Natural killer cell treated with Interleukin-12 subunit alpha and Interleukin-12 subunit beta and Interleukin-15 and Interleukin-18, amount 100 ng/mL, for 72 hours (primary cell): ENCODE measurements around the gene CLN5. TPM values are rescaled to one million over a fixed set of nuclear protein-coding genes. Genes with fewer than 3 reads are reported as not detected.

ENCODE experiments used
- ATAC-seq, 2 donors: fragments of 150-1000 bp; cut with Tn5 transposase in 1 of 2; sonication (Bioruptor Pico), chemical (Tn5 transposase) in 1 of 2; 2 replicates each; pipeline ENCODE4 v1.10.0; 2021
- DNase-seq: peaks from one replicate; pipeline ENCODE4 v3.0.0; 2022; ENCODE audit warnings: low spot score
- H3K27ac Mint-ChIP-seq, 2 donors: 1 replicate in 1 of 2; 2 replicates in 1 of 2; pipeline ENCODE4 v1.8.0; 2022; ENCODE audit warnings: mixed read lengths in 2 of 2, mild to moderate bottlenecking in 1 of 2, moderate library complexity in 1 of 2
- H3K27me3 Mint-ChIP-seq, 2 donors: 1 replicate in 1 of 2; 2 replicates in 1 of 2; pipeline ENCODE4 v1.8.0; 2022; ENCODE audit warnings: mixed read lengths in 2 of 2
- H3K36me3 Mint-ChIP-seq: one replicate; pipeline ENCODE4 v1.8.0; 2022; ENCODE audit warnings: mixed read lengths
- H3K4me1 Mint-ChIP-seq, 2 donors: 1 replicate in 1 of 2; 2 replicates in 1 of 2; pipeline ENCODE4 v1.8.0; 2022; ENCODE audit warnings: low read depth in 2 of 2, mixed read lengths in 2 of 2, mild to moderate bottlenecking in 1 of 2
- H3K4me3 Mint-ChIP-seq: one replicate; pipeline ENCODE4 v1.8.0; 2022; ENCODE audit warnings: mixed read lengths
- H3K9me3 Mint-ChIP-seq: 2 replicates; pipeline ENCODE4 v1.8.0; 2022; ENCODE audit warnings: mixed read lengths
- total RNA-seq, 2 donors: library from RNA; stranded (reverse); gene quantifications; one replicate each; pipeline ENCODE4 v1.2.3, GENCODE V29; 2022

Gene CLN5
- total RNA-seq, 2 donors from 2014 or later, result 6.1 to 8.3 TPM

GRCh38 chr13:77016251-77016812 is 24.5 kb downstream of the CLN5 start:
- Mint-ChIP-seq H3K9me3 (no peaks in the 10 kb centered on the region), H3K4me3 (no peak overlapping the region), H3K27ac (no peak overlapping the region), H3K36me3 (peaks cover 29% of the 10 kb centered on the region), H3K4me1 (peaks cover 19 to 20% of the 10 kb centered on the region in 2 donors), H3K27me3 (no peaks in the 10 kb centered on the region)
- DNase-seq, result no peak
- ATAC-seq, result no peak

DNA sequence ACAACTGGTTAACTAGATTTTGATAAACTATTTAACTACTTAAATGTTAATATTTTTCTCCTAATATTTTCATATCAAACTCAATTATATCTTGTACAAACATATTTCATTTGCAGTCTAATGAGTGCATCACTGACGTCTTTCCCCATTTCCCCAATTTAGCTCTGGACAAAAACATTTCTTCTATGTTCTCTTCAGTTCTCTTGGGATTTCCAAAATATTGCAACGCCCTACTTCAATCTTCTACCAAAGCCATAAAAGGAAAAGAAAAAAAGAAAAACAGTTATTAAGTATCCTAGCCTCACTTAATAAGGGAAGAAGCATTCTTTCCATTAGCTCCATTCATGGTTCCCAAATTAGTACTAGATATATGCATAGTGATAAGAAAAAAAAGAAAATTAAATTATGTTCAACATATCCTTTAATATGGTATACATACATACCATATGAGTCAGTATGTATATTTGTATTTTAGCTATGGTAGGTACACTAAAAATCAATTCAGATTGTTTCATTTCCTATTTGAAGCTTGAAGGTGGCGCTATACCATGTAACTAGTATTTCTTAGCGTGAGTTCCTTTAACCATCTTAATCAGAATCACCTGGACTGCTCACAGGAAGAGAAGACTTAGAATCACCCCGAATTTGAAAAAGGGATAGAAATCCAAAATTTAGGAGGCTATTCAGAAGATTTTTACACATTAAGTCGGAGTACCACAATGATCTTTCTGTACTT is 25.2 kb downstream of the CLN5 start:
- H3K27me3 Mint-ChIP-seq, result no peaks in the 10 kb centered on the region
- no peak overlapping the region for H3K4me3 Mint-ChIP-seq
- ATAC-seq (no peak), DNase-seq (no peak)
- no peak overlapping the region for H3K27ac Mint-ChIP-seq
- peaks cover 20 to 21% of the 10 kb centered on the region in 2 donors for H3K4me1 Mint-ChIP-seq
- no peaks in the 10 kb centered on the region for H3K9me3 Mint-ChIP-seq
- peaks cover 29% of the 10 kb centered on the region for H3K36me3 Mint-ChIP-seq

DNA sequence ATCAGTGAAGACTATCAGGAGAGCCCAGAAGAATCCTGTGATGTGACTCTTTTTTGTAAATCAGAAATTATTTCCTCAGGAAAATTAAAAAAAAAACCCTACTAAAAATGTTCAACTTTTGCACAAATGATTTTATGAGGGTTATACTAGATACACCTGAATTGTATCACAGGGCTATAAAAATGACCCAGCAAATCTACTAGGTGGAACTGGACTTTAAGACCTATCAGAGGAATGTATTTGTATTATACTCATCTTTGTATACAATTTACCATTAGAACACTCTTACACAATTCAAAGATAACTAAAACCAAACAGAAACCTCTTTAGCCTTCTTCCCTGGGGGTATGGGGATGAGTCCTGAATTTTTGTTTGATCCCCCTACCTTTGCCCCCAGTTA is 27.9 kb downstream of the CLN5 start:
- H3K9me3 Mint-ChIP-seq, result no peaks in the 10 kb centered on the region
- H3K36me3 Mint-ChIP-seq, result peaks cover 10% of the 10 kb centered on the region
- no peak overlapping the region for H3K4me3 Mint-ChIP-seq
- no peaks in the 10 kb centered on the region for H3K27me3 Mint-ChIP-seq
- H3K4me1 Mint-ChIP-seq, result peaks cover 28 to 31% of the 10 kb centered on the region in 2 donors
- DNase-seq (no peak), ATAC-seq (no peak)
- no peak overlapping the region for H3K27ac Mint-ChIP-seq

- Mint-ChIP-seq H3K4me3 (peak overlapping the region; percentile 42), H3K9me3 (no peaks in the 10 kb centered on the region), H3K36me3 (no peaks in the 10 kb centered on the region), H3K27me3 (no peaks in the 10 kb centered on the region), H3K4me1 (peaks cover 36 to 41% of the 10 kb centered on the region in 2 donors), H3K27ac (peak overlapping the region; percentile 17 to 58)
- ATAC-seq, result no peak
- DNase-seq, result no peak
Measured at GRCh38 chr13:77022341-77022740, 30.5 kb downstream of the CLN5 start.

GRCh38 chr13:77026255-77026860 is 34.5 kb downstream of the CLN5 start:
- Mint-ChIP-seq H3K4me3 (peak overlapping the region; percentile 98), H3K27ac (peak overlapping the region; percentile 79 to 87), H3K9me3 (no peaks in the 10 kb centered on the region), H3K36me3 (no peaks in the 10 kb centered on the region), H3K4me1 (peaks cover 38 to 59% of the 10 kb centered on the region in 2 donors), H3K27me3 (peaks cover 5 to 10% of the 10 kb centered on the region in 2 donors)
- DNase-seq, result peak; percentile 85
- ATAC-seq, result peak; percentile 72 to 85

GRCh38 chr13:77026861-77027621 is 35.2 kb downstream of the CLN5 start, which contains the start of gene FBXL3:
FBXL3 (minus strand) TSS chr13:77027159; CDS start chr13:77021860, 5,299 bp downstream.
- peaks cover 36 to 65% of the 10 kb centered on the region in 2 donors for H3K4me1 Mint-ChIP-seq

GRCh38 chr13:77028202-77028601 is 36.3 kb downstream of the CLN5 start:
- ATAC-seq (no peak), DNase-seq (no peak)
- peaks cover 27 to 58% of the 10 kb centered on the region in 2 donors for H3K4me1 Mint-ChIP-seq
- peak overlapping the region; percentile 95 for H3K4me3 Mint-ChIP-seq
- H3K27ac Mint-ChIP-seq, result peak overlapping the region in 1 of 2 donors; percentile 79
- peaks cover 5 to 12% of the 10 kb centered on the region in 2 donors for H3K27me3 Mint-ChIP-seq
- no peaks in the 10 kb centered on the region for H3K9me3 Mint-ChIP-seq
- H3K36me3 Mint-ChIP-seq, result no peaks in the 10 kb centered on the region

More at GRCh38 chr13:77026861-77027621, 35.2 kb downstream of the CLN5 start, which contains the start of gene FBXL3:
- H3K27me3 Mint-ChIP-seq, result peaks cover 5 to 10% of the 10 kb centered on the region in 2 donors
- peak; percentile 84 to 88 for ATAC-seq
- H3K9me3 Mint-ChIP-seq, result no peaks in the 10 kb centered on the region
- DNase-seq, result peak; percentile 88
- peak within 1 kb of the TSS; percentile 79 to 87 for H3K27ac Mint-ChIP-seq
- peak within 1 kb of the TSS; percentile 98 for H3K4me3 Mint-ChIP-seq
- no peaks in the 10 kb centered on the region for H3K36me3 Mint-ChIP-seq

GRCh38 chr13:77029436-77029835 is 37.6 kb downstream of the CLN5 start:
- DNase-seq (no peak), ATAC-seq (no peak)
- H3K27me3 Mint-ChIP-seq, result peaks cover 5 to 20% of the 10 kb centered on the region in 2 donors
- H3K4me1 Mint-ChIP-seq, result peaks cover 20 to 48% of the 10 kb centered on the region in 2 donors
- H3K9me3 Mint-ChIP-seq, result no peaks in the 10 kb centered on the region
- H3K36me3 Mint-ChIP-seq, result no peaks in the 10 kb centered on the region
- no peak overlapping the region for H3K4me3 Mint-ChIP-seq
- H3K27ac Mint-ChIP-seq, result no peak overlapping the region

DNA sequence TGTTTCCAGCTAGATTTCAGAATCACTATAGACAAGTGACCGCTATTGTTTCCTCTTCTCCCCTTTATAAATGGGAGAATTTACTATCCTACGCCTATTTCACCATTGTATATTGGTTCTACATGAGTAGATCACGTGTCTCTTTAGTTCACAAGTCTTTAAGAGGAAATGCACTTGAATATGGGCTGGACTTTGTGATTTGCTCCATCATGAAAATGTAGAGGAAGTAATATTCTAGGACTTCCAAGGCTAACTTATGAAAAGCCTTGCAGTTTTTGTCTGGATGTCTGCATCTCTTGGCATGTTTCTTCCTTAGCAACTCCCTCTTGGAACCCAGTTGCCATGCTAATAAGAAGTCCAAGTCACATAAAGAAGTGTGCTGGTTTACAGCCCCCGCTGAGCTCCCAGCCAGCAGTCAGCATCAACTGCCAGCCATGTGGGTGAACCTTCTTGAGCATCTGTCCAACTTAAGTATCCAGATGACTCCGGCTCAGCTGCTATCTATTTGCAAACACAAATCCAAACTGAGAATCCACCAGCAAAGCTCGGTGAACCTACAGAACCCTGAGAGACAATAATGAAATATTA is 39.9 kb downstream of the CLN5 start:
- peak overlapping the region; percentile 30 for H3K4me3 Mint-ChIP-seq
- peak overlapping the region; percentile 60 to 65 for H3K27ac Mint-ChIP-seq
- peaks cover 5 to 20% of the 10 kb centered on the region in 2 donors for H3K27me3 Mint-ChIP-seq
- H3K4me1 Mint-ChIP-seq, result peaks cover 12 to 38% of the 10 kb centered on the region in 2 donors
- DNase-seq, result no peak
- H3K9me3 Mint-ChIP-seq, result no peaks in the 10 kb centered on the region
- ATAC-seq, result no peak
- no peaks in the 10 kb centered on the region for H3K36me3 Mint-ChIP-seq

- H3K9me3 Mint-ChIP-seq, result no peaks in the 10 kb centered on the region
- no peak overlapping the region for H3K4me3 Mint-ChIP-seq
- H3K27ac Mint-ChIP-seq, result no peak overlapping the region
- ATAC-seq, result peak in 1 of 2 donors; percentile 59
- peaks cover 0 to 13% of the 10 kb centered on the region in 2 donors for H3K27me3 Mint-ChIP-seq
- peaks cover 0 to 21% of the 10 kb centered on the region in 2 donors for H3K4me1 Mint-ChIP-seq
- no peaks in the 10 kb centered on the region for H3K36me3 Mint-ChIP-seq
- DNase-seq, result no peak
Measured at GRCh38 chr13:77033717-77034302, 41.9 kb downstream of the CLN5 start.

- ATAC-seq (no peak), DNase-seq (no peak)
- Mint-ChIP-seq H3K4me1 (peaks cover 0 to 18% of the 10 kb centered on the region in 2 donors), H3K36me3 (no peaks in the 10 kb centered on the region), H3K27me3 (peaks cover 0 to 10% of the 10 kb centered on the region in 2 donors), H3K9me3 (no peaks in the 10 kb centered on the region), H3K4me3 (peak overlapping the region; percentile 30), H3K27ac (no peak overlapping the region)
Measured at GRCh38 chr13:77034881-77035280, 43.0 kb downstream of the CLN5 start.

DNA sequence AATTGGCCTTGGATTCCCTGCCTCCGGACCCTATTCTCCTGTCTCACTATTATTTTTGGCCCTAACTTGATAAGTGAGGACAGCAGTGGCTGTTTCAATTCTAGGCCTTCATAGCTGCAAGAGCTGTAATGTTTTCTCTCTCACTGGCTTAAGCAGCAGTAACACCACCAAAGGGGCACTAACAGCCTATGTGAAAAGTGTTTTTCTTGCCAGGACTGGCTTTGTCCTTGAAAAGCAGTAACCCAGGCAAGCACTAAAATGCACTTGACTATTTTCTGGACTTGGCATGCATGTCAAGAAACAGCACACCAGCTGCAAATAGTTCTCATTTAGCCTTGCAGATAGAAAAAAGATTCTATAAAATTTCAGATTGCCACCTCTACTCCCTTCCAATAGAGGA is 44.4 kb downstream of the CLN5 start:
- DNase-seq, result no peak
- H3K4me1 Mint-ChIP-seq, result peaks cover 0 to 12% of the 10 kb centered on the region in 2 donors

More for the DNA sequence above, 44.4 kb downstream of the CLN5 start:
- H3K36me3 Mint-ChIP-seq, result no peaks in the 10 kb centered on the region
- H3K27me3 Mint-ChIP-seq, result peaks cover 0 to 10% of the 10 kb centered on the region in 2 donors
- no peak overlapping the region for H3K4me3 Mint-ChIP-seq
- no peaks in the 10 kb centered on the region for H3K9me3 Mint-ChIP-seq
- ATAC-seq, result no peak
- H3K27ac Mint-ChIP-seq, result no peak overlapping the region
